SK-N-SH (cell line): ENCODE measurements around the gene CDH2. TPM values are rescaled to one million over a fixed set of nuclear protein-coding genes. Genes with fewer than 3 reads are reported as not detected.

Experiments used
- CTCF ChIA-PET: fragments of 300-600, 350-600 bp; formaldehyde crosslinking; extraction: SDS; loops from one replicate; lab custom pipeline; 2021; lab: Yijun Ruan, JAX
- POLR2A ChIA-PET: fragments of 350-600 bp; sonication (Branson Sonifier 250); formaldehyde crosslinking; extraction: SDS; loops from one replicate; lab custom pipeline; 2020; ENCODE audit warnings: antibody characterized with exemption, inconsistent platforms; lab: Yijun Ruan, JAX
- DNase-seq: peaks from one replicate; pipeline ENCODE4 v3.0.0; 2012
- H2AFZ ChIP-seq: fragments of 200-600 bp; sonication (generic); 2 replicates; pipeline ENCODE4 v1.8.1; 2016; ENCODE audit warnings: antibody characterized with exemption, mild to moderate bottlenecking, low read depth
- H3F3A ChIP-seq: fragments of 200-600 bp; sonication (generic); replicated peaks from 2 replicates; pipeline ENCODE3; 2016; ENCODE audit warnings: antibody characterized with exemption, mild to moderate bottlenecking; ENCODE audit not compliant: insufficient read depth
- H3K27ac ChIP-seq, 2 experiments: fragments of 200-500 bp in 1 of 2; fragments of 200-600 bp in 1 of 2; sonication (Bioruptor generic) in 1 of 2; sonication (generic), shearing (Covaris generic) in 1 of 2; 2 replicates each; pipeline versions ENCODE4 v1.5.1 to v1.6.1; 2014 to 2016; ENCODE audit warnings: low read depth in 2 of 2, inconsistent platforms in 1 of 2, low read length in 1 of 2, mild to moderate bottlenecking in 1 of 2, mixed read lengths in 1 of 2
- H3K27me3 ChIP-seq: fragments of 200-600 bp; sonication (generic), shearing (Covaris generic); 2 replicates; pipeline ENCODE4 v1.6.1; 2016; ENCODE audit warnings: mixed run types; ENCODE audit not compliant: insufficient read depth
- H3K36me3 ChIP-seq, 2 experiments: fragments of 200-500 bp in 1 of 2; fragments of 200-600 bp in 1 of 2; sonication (Bioruptor generic) in 1 of 2; sonication (generic) in 1 of 2; replicated peaks in 1 of 2; 2 replicates each; pipeline versions ENCODE3 to v1.5.1; 2014 to 2016; ENCODE audit warnings: low read length in 1 of 2, mild to moderate bottlenecking in 1 of 2; ENCODE audit not compliant: insufficient read depth in 2 of 2, control insufficient read depth in 1 of 2
- H3K4me1 ChIP-seq, 2 experiments: fragments of 200-500 bp in 1 of 2; fragments of 200-600 bp in 1 of 2; sonication (Bioruptor generic) in 1 of 2; sonication (generic), shearing (Covaris generic) in 1 of 2; 2 replicates each; pipeline versions ENCODE4 v1.5.1 to v1.6.1; 2014 to 2016; ENCODE audit warnings: low read depth in 1 of 2, low read length in 1 of 2, mixed run types in 1 of 2; ENCODE audit not compliant: insufficient read depth in 2 of 2, control insufficient read depth in 1 of 2
- H3K4me2 ChIP-seq: fragments of 200-600 bp; sonication (generic), shearing (Covaris generic); 2 replicates; pipeline ENCODE4 v1.6.1; 2017; ENCODE audit warnings: mixed run types
- H3K4me3 ChIP-seq, 2 experiments: fragments of 200-500 bp in 1 of 2; fragments of 200-600 bp in 1 of 2; sonication (Bioruptor generic) in 1 of 2; sonication (generic), shearing (Covaris generic) in 1 of 2; 2 replicates each; pipeline versions ENCODE4 v1.5.1 to v1.8.1; 2014 to 2016; ENCODE audit warnings: low read depth in 2 of 2, inconsistent platforms in 1 of 2, low read length in 1 of 2, mild to moderate bottlenecking in 1 of 2, mixed read lengths in 1 of 2, moderate library complexity in 1 of 2
- H3K79me2 ChIP-seq: fragments of 200-600 bp; sonication (generic); 2 replicates; pipeline ENCODE4 v1.8.1; 2017; ENCODE audit warnings: mild to moderate bottlenecking; ENCODE audit not compliant: insufficient read depth
- H3K9ac ChIP-seq: fragments of 200-600 bp; sonication (generic); 2 replicates; pipeline ENCODE4 v1.6.1; 2017; ENCODE audit warnings: mixed run types
- H3K9me2 ChIP-seq: fragments of 200-600 bp; sonication (generic); 2 replicates; pipeline ENCODE4 v1.6.1; 2017; ENCODE audit warnings: mixed run types
- H3K9me3 ChIP-seq: fragments of 200-600 bp; sonication (generic); 2 replicates; pipeline ENCODE4 v1.6.1; 2017; ENCODE audit warnings: mixed run types, mild to moderate bottlenecking, moderate library complexity
- H4K20me1 ChIP-seq: fragments of 200-600 bp; sonication (generic); 2 replicates; pipeline ENCODE4 v1.6.1; 2017; ENCODE audit warnings: mild to moderate bottlenecking, mixed run types; ENCODE audit not compliant: insufficient read depth
- CHD2 ChIP-seq: fragments of 150-350 bp; IDR thresholded peaks from 2 replicates; pipeline ENCODE4 v1.6.1; 2018; ENCODE audit warnings: low read length; ENCODE audit not compliant: partially characterized antibody
- EZH2phosphoT487 ChIP-seq: fragments of 200-600 bp; sonication (generic); IDR thresholded peaks from 2 replicates; pipeline ENCODE4 v1.6.1; 2017; ENCODE audit warnings: low read depth, mixed run types, mild to moderate bottlenecking, antibody characterized with exemption, moderate library complexity, borderline replicate concordance
- FOXJ3 ChIP-seq: sonication (generic); formaldehyde crosslinking; IDR thresholded peaks from 2 replicates; pipeline ENCODE4 v1.5.1; 2020; ENCODE audit warnings: mild to moderate bottlenecking, missing genetic modification reagents
- FOXM1 ChIP-seq: IDR thresholded peaks from 2 replicates; pipeline ENCODE4 v1.4.0; 2012; ENCODE audit warnings: low read depth, mild to moderate bottlenecking
- GABPA ChIP-seq: IDR thresholded peaks from 2 replicates; pipeline ENCODE4 v1.4.0; 2012; ENCODE audit warnings: low read depth, mild to moderate bottlenecking
- IRF3 ChIP-seq: fragments of 150-350 bp; IDR thresholded peaks from 2 replicates; pipeline ENCODE4 v1.6.1; 2016; ENCODE audit warnings: mild to moderate bottlenecking, low read depth, low read length
- JUND ChIP-seq: IDR thresholded peaks from 2 replicates; pipeline ENCODE4 v1.4.0; 2012
- MEF2A ChIP-seq: IDR thresholded peaks from 2 replicates; pipeline ENCODE4 v1.4.0; 2012; ENCODE audit warnings: low read depth, borderline replicate concordance
- NFIC ChIP-seq: IDR thresholded peaks from 2 replicates; pipeline ENCODE4 v1.4.0; 2012; ENCODE audit warnings: borderline replicate concordance
- NRF1 ChIP-seq: IDR thresholded peaks from 2 replicates; pipeline ENCODE4 v1.6.1; 2012; ENCODE audit warnings: low read depth, mild to moderate bottlenecking, low read length
- POLR2AphosphoS5 ChIP-seq: IDR thresholded peaks from 2 replicates; pipeline ENCODE4 v1.6.1; 2012; ENCODE audit warnings: low read depth, low read length
- RXRA ChIP-seq: IDR thresholded peaks from 2 replicates; pipeline ENCODE4 v1.4.0; 2012; ENCODE audit warnings: low read depth, mild to moderate bottlenecking, borderline replicate concordance
- SIN3A ChIP-seq: IDR thresholded peaks from 2 replicates; pipeline ENCODE4 v1.6.1; 2012; ENCODE audit warnings: low read depth, mild to moderate bottlenecking, low read length, moderate library complexity, borderline replicate concordance
- SMC3 ChIP-seq: IDR thresholded peaks from 2 replicates; pipeline ENCODE4 v1.6.1; 2012; ENCODE audit warnings: low read depth, low read length, improper control_type of control experiment
- TCF12 ChIP-seq: IDR thresholded peaks from 2 replicates; pipeline ENCODE4 v1.4.0; 2012
- TEAD4 ChIP-seq: IDR thresholded peaks from 2 replicates; pipeline ENCODE4 v1.4.0; 2012; ENCODE audit warnings: mild to moderate bottlenecking, borderline replicate concordance; ENCODE audit not compliant: insufficient read depth
- YY1 ChIP-seq: IDR thresholded peaks from 2 replicates; pipeline ENCODE4 v1.4.0; 2012; ENCODE audit warnings: low read depth, mild to moderate bottlenecking
- WGBS: methylation state at CpG from one replicate; pipeline ENCODE4 v1.1.6; 2017; ENCODE audit warnings: low lambda C conversion rate; 5-methylcytosine and 5-hydroxymethylcytosine counted together
- polyA plus RNA-seq, 3 experiments: library from polyadenylated mRNA; depleted of rRNA; stranded (reverse); fragments of >200 nt; gene quantifications; 2 replicates each; pipeline ENCODE4 v1.2.3, GENCODE V29; 2012
- TF ChIP-seq, protein P1 (sequence below): IDR thresholded peaks from 2 replicates; pipeline ENCODE4 v1.4.0; 2012; ENCODE audit warnings: low read depth
- TF ChIP-seq, protein P2 (sequence below): IDR thresholded peaks from 2 replicates; pipeline ENCODE4 v1.6.1; 2012; ENCODE audit warnings: mild to moderate bottlenecking, low read depth, low read length, moderate library complexity
- TF ChIP-seq, protein P3 (sequence below): IDR thresholded peaks from 2 replicates; pipeline ENCODE4; 2012
- TF ChIP-seq, protein P4 (sequence below): IDR thresholded peaks from 2 replicates; pipeline ENCODE4 v1.4.0; 2012; ENCODE audit warnings: low read depth, borderline replicate concordance

CDH2 gene
- polyA plus RNA-seq, 1 of the 3 experiments (the other 2 are of a cell fraction), result 146 TPM

DNA sequence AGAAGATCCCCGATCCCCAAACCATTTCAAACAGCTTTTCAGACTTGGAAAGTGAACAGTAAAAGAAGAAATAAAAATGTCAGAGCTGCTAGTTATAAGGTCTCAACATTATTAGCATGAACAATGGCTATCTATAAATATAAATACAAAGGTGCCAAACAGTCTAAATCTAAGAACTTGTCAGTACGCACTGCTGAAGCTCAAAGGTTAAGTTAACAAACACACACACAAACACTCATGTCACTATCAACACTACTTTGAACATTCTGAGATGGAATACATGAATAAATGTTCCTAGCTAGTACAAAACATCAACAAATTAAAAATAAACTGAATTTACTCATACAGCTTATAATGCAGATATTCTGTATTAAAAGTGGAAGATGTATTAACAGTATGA, 108.7 kb downstream of the CDH2 start:
- 93% methylated on average over 2 of the region's 2 CpGs for WGBS
- peak overlapping the region in 1 of 2 experiments; percentile 98; a peak in 2 of 4 replicates for H3K27ac ChIP-seq
- peaks cover 95% of the 10 kb centered on the region for H3K79me2 ChIP-seq
- H3K27me3 ChIP-seq, result no peaks in the 10 kb centered on the region
- H3K4me1 ChIP-seq, result peaks cover 2 to 30% of the 10 kb centered on the region in 2 experiments
- CTCF ChIA-PET, result interaction anchor here (1.5 to 2.3 kb wide), 2 partner anchors 13 to 29 kb away, joined by 3 to 6 read pairs; no protein-coding TSS in a partner anchor
- TF ChIP-seq RXRA (no peak), CHD2 (no peak), TCF12 (no peak), NFIC (no peak), POLR2AphosphoS5 (no peak), MEF2A (no peak), SMC3 (no peak), GABPA (no peak)
- TF ChIP-seq, protein P1, sequence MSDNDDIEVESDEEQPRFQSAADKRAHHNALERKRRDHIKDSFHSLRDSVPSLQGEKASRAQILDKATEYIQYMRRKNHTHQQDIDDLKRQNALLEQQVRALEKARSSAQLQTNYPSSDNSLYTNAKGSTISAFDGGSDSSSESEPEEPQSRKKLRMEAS, result no peak
- TF ChIP-seq, protein P2, sequence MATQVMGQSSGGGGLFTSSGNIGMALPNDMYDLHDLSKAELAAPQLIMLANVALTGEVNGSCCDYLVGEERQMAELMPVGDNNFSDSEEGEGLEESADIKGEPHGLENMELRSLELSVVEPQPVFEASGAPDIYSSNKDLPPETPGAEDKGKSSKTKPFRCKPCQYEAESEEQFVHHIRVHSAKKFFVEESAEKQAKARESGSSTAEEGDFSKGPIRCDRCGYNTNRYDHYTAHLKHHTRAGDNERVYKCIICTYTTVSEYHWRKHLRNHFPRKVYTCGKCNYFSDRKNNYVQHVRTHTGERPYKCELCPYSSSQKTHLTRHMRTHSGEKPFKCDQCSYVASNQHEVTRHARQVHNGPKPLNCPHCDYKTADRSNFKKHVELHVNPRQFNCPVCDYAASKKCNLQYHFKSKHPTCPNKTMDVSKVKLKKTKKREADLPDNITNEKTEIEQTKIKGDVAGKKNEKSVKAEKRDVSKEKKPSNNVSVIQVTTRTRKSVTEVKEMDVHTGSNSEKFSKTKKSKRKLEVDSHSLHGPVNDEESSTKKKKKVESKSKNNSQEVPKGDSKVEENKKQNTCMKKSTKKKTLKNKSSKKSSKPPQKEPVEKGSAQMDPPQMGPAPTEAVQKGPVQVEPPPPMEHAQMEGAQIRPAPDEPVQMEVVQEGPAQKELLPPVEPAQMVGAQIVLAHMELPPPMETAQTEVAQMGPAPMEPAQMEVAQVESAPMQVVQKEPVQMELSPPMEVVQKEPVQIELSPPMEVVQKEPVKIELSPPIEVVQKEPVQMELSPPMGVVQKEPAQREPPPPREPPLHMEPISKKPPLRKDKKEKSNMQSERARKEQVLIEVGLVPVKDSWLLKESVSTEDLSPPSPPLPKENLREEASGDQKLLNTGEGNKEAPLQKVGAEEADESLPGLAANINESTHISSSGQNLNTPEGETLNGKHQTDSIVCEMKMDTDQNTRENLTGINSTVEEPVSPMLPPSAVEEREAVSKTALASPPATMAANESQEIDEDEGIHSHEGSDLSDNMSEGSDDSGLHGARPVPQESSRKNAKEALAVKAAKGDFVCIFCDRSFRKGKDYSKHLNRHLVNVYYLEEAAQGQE, result no peak
- H3K9me3 ChIP-seq, result no peaks in the 10 kb centered on the region
- no peak overlapping the region for H3K4me3 ChIP-seq
- H3F3A ChIP-seq, result peaks cover 62% of the 10 kb centered on the region
- no peak overlapping the region for H3K4me2 ChIP-seq
- H3K36me3 ChIP-seq, result peaks cover 0 to 9% of the 10 kb centered on the region in 2 experiments
- H3K9ac ChIP-seq, result no peak overlapping the region
- H3K9me2 ChIP-seq, result no peaks in the 10 kb centered on the region
- no peak for DNase-seq
- peaks cover 14% of the 10 kb centered on the region; the same call in 1 of the 2 replicates for H4K20me1 ChIP-seq
- no peak overlapping the region for H2AFZ ChIP-seq
- POLR2A ChIA-PET, result interaction anchor here (0.6 kb wide), 1 partner anchor 1934 kb away, joined by 3 read pairs; no protein-coding TSS in a partner anchor

DNA sequence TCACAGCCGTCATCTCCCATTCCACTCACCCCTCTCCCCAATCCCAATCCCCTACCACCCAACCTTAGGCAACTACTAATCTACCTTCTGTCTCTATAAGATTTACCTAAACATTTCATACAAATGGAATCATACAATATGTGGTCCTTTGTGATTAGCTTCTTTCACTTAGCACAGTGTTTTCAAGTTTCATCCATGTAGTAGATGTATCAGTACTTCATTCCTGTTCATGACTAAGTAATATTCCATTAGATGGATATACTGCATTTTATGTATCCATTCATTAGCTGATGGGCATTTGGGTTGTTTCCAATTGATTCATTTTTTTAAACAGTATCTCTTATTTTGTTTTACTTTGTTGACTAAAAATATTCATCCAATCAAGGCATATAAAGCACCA, 109.6 kb downstream of the CDH2 start:
- H3F3A ChIP-seq, result peaks cover 56% of the 10 kb centered on the region
- H3K9ac ChIP-seq, result 0 out of 2 replicates have a peak overlapping the region, but pooled peaks have one; percentile 74
- no peak overlapping the region for H2AFZ ChIP-seq
- H3K27me3 ChIP-seq, result no peaks in the 10 kb centered on the region
- H3K4me1 ChIP-seq, result peaks cover 2 to 37% of the 10 kb centered on the region in 2 experiments
- H4K20me1 ChIP-seq, result peaks cover 7% of the 10 kb centered on the region; the same call in 1 of the 2 replicates
- ChIA-PET CTCF (interaction anchor here (1.1 to 2.3 kb wide), 3 partner anchors 14 to 29 kb away, joined by 3 to 6 read pairs (median 4); no protein-coding TSS in a partner anchor), POLR2A (no interaction called here)
- peaks cover 0 to 9% of the 10 kb centered on the region in 2 experiments for H3K36me3 ChIP-seq
- H3K9me2 ChIP-seq, result no peaks in the 10 kb centered on the region
- peak overlapping the region in 1 of 2 experiments; percentile 98; a peak in 2 of 4 replicates for H3K27ac ChIP-seq
- no peak overlapping the region for H3K4me2 ChIP-seq
- H3K9me3 ChIP-seq, result no peaks in the 10 kb centered on the region
- DNase-seq, result no peak
- peaks cover 95% of the 10 kb centered on the region for H3K79me2 ChIP-seq
- WGBS, result 0% methylated on average over 1 of the region's 1 CpG
- no peak overlapping the region for H3K4me3 ChIP-seq
- TF ChIP-seq FOXJ3 (CRISPR knock-in tag) (no peak), SMC3 (no peak), FOXM1 (no peak), SIN3A (no peak), YY1 (no peak), IRF3 (no peak), TEAD4 (no peak), TCF12 (no peak), EZH2phosphoT487 (no peak), NRF1 (no peak), JUND (no peak)
- TF ChIP-seq, protein P3, sequence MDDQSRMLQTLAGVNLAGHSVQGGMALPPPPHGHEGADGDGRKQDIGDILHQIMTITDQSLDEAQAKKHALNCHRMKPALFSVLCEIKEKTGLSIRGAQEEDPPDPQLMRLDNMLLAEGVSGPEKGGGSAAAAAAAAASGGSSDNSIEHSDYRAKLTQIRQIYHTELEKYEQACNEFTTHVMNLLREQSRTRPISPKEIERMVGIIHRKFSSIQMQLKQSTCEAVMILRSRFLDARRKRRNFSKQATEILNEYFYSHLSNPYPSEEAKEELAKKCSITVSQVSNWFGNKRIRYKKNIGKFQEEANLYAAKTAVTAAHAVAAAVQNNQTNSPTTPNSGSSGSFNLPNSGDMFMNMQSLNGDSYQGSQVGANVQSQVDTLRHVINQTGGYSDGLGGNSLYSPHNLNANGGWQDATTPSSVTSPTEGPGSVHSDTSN, result no peak
- TF ChIP-seq, protein P4, sequence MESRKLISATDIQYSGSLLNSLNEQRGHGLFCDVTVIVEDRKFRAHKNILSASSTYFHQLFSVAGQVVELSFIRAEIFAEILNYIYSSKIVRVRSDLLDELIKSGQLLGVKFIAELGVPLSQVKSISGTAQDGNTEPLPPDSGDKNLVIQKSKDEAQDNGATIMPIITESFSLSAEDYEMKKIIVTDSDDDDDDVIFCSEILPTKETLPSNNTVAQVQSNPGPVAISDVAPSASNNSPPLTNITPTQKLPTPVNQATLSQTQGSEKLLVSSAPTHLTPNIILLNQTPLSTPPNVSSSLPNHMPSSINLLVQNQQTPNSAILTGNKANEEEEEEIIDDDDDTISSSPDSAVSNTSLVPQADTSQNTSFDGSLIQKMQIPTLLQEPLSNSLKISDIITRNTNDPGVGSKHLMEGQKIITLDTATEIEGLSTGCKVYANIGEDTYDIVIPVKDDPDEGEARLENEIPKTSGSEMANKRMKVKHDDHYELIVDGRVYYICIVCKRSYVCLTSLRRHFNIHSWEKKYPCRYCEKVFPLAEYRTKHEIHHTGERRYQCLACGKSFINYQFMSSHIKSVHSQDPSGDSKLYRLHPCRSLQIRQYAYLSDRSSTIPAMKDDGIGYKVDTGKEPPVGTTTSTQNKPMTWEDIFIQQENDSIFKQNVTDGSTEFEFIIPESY, result no peak
